ENCODE measurements around the gene AK1.

Gene AK1

GRCh38 chr9:127865645-127866464, 11.6 kb downstream of the AK1 start:
- no peak for DNase-seq

GRCh38 chr9:127863191-127863621, 14.3 kb downstream of the AK1 start:
- DNase-seq: no peak

GRCh38 chr9:127862075-127863011, 15.1 kb downstream of the AK1 start:
- DNase-seq: peak; percentile 16

- no peak for DNase-seq
Measured at GRCh38 chr9:127860779-127861178, 16.7 kb downstream of the AK1 start.

- DNase-seq: no peak
Measured at GRCh38 chr9:127860260-127860659, 17.2 kb downstream of the AK1 start.

GRCh38 chr9:127858041-127858512, 19.4 kb downstream of the AK1 start:
- DNase-seq: no peak

GRCh38 chr9:127857278-127857677, 20.2 kb downstream of the AK1 start:
- DNase-seq: no peak

- DNase-seq: no peak
Measured at GRCh38 chr9:127856729-127857116, 20.8 kb downstream of the AK1 start.

- DNase-seq: no peak
Measured at GRCh38 chr9:127856094-127856728, 21.3 kb downstream of the AK1 start.

- DNase-seq: no peak
Measured at GRCh38 chr9:127855522-127855921, 22.0 kb downstream of the AK1 start.

- no peak for DNase-seq
Measured at GRCh38 chr9:127854960-127855359, 22.5 kb downstream of the AK1 start.

GRCh38 chr9:127854184-127854806, 23.2 kb downstream of the AK1 start, which contains the start of gene ENG:
Gene ENG, minus strand, starts transcription at chr9:127854658. Its CDS starts 303 bp downstream, at chr9:127854355.
- no peak for DNase-seq

- no peak for DNase-seq
Measured at GRCh38 chr9:127853312-127854183, 23.9 kb downstream of the AK1 start.

- no peak for DNase-seq
Measured at GRCh38 chr9:127852829-127853228, 24.6 kb downstream of the AK1 start.

GRCh38 chr9:127850286-127850830, 27.1 kb downstream of the AK1 start:
- no peak for DNase-seq

GRCh38 chr9:127848756-127849504, 28.5 kb downstream of the AK1 start:
- no peak for DNase-seq

- no peak for DNase-seq
Measured at GRCh38 chr9:127847833-127848755, 29.4 kb downstream of the AK1 start.

- no peak for DNase-seq
Measured at GRCh38 chr9:127847178-127847510, 30.3 kb downstream of the AK1 start.

- no peak for DNase-seq
Measured at GRCh38 chr9:127846443-127847177, 30.9 kb downstream of the AK1 start.

Measured in activated CD4-positive, alpha-beta T cell treated with anti-CD3 and anti-CD28 coated beads for 1 hour (primary cell).